ENCODE measurements around the gene UBE2E1. TPM values are rescaled to one million over a fixed set of nuclear protein-coding genes. Genes with fewer than 3 reads are reported as not detected.
A peak's percentile ranks its signal among the peaks of the same experiment; 100 is the strongest.
"Not testable (repeated sequence)": the region's sequence is repeated elsewhere in the genome, so short reads cannot be mapped to it uniquely, and the experiment has no call there.

Gene UBE2E1
- total RNA-seq, 6 experiments from 2014 or later = 75.6 to 93.8 (median 84.2) TPM

DNA sequence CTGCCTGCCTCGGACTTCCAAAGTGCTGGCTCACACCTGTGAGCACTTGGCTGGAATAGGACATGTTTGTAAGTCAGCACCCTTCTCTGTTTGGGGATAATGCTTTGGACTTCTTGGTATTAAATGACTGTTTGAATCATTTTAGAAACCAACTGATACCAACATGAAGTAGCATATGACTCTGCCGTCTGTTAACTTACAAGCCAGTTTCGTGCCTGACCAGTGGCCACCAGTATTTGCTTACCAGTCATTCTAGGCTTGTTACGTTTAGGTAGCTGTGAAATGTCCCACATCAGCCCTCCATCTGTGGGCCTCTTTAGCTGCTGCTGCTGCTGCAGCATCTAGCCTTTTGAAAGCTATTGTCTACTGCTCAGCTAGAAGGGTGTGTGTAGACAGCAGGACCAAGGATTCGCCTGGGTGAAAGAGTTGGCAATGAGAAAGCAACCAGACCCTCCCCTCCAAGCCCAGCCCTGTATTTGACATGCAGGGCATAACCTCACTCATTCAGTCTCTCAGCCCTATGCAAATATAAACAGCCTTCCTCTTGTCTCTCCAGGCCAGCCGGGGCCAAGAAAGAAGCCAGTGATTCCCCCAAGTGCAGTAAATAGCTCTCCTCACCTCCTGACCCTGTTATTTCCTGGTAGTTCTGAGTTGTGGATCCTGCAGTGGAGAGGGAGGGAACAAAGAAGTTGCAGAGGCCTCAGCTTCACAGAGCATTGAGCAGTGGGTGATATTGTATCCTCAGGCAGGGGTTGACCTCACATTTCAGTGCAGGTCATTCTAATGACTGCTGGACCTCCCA, 60.0 kb downstream of the UBE2E1 start:
- TF ChIP-seq CTCF (IDR thresholded peaks at IDR 0.05) = no peak
- H3K27me3 Mint-ChIP-seq (ENCODE audit: insufficient read depth) = peaks cover 1% of the 10 kb centered on the region; the same call in 1 of the 2 replicates
- no peak overlapping the region for H3K4me3 Mint-ChIP-seq
- peaks cover 14% of the 10 kb centered on the region; the same call in 1 of the 2 replicates for H3K36me3 Mint-ChIP-seq (ENCODE audit: low read depth)
- no peaks in the 10 kb centered on the region for H3K9me3 Mint-ChIP-seq
- H3K4me1 Mint-ChIP-seq (ENCODE audit: low read depth) = peaks cover 66% of the 10 kb centered on the region
- H3K27ac Mint-ChIP-seq = peak overlapping the region; percentile 39; the same call in 1 of the 2 replicates
- DNase-seq = peak; percentile 4

DNA sequence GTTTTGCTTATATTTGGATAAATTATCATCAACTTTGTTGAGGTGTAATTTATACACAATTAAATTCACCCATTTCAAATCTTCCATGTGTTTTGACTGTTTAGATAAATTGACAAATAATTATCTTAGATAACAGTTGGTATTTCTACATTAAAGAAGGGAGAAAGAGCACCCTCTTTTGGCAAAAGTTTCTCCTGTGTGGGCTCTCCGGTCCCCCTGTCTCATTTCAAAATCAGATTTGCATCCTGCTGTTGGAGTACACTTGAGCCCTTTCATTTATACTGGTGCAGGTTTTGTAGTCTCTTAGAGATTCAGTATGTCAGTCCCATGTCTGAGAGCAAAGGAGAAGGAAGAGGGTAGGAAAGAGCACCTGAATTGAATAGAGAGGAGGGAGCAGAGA, 61.6 kb downstream of the UBE2E1 start:
- peak; percentile 35; the same call in 1 of the 2 replicates for TF ChIP-seq CTCF (IDR thresholded peaks at IDR 0.05)
- no peaks in the 10 kb centered on the region for H3K9me3 Mint-ChIP-seq

GRCh38 chr3:23867838-23868237, 62.1 kb downstream of the UBE2E1 start:
- Mint-ChIP-seq H3K4me3 (no peak overlapping the region), H3K27ac (peak overlapping the region; percentile 34; the same call in 1 of the 2 replicates), H3K36me3 (ENCODE audit: low read depth) (peaks cover 10% of the 10 kb centered on the region; the same call in 1 of the 2 replicates), H3K27me3 (ENCODE audit: insufficient read depth) (no peaks in the 10 kb centered on the region), H3K4me1 (ENCODE audit: low read depth) (peaks cover 57% of the 10 kb centered on the region), H3K9me3 (no peaks in the 10 kb centered on the region)
- no peak for DNase-seq
- TF ChIP-seq CTCF (IDR thresholded peaks at IDR 0.05) = no peak

More for the DNA sequence above, 61.6 kb downstream of the UBE2E1 start:
- peaks cover 10% of the 10 kb centered on the region; the same call in 1 of the 2 replicates for H3K36me3 Mint-ChIP-seq (ENCODE audit: low read depth)
- no peak for DNase-seq
- no peak overlapping the region for H3K27ac Mint-ChIP-seq
- peaks cover 62% of the 10 kb centered on the region for H3K4me1 Mint-ChIP-seq (ENCODE audit: low read depth)
- H3K4me3 Mint-ChIP-seq = no peak overlapping the region
- H3K27me3 Mint-ChIP-seq (ENCODE audit: insufficient read depth) = no peaks in the 10 kb centered on the region

DNA sequence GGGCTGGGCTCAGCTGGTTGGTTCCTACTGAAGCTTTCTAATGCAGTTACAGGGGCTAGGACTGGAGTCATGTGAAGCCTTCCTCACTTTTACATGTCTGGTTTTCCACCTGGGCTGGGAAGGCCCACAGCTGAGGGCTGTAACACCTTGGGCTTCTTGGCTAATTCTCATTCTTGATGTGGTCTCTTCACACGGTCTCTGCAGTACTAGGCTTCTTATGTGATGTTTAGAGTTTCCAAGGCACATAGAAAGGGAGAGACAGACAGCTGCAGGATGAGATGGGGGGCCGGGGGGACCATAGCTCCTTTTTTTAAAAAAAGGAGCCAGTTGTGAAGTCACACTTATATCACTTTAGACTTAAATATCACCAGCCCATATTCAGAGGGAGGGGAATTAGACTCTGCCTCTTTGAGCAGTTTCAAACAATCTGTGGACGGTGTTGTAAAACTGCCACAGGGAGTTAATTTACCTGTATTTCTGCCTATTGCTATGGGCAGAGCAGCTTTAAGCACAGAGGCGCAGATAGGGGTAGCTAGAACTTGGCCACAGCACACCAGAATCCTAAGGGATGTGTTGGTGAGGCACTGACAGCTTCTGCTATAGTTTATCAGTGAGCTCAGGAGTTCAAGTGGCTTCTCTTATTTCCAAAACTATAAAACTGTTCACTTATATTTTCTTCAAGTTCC, 64.4 kb downstream of the UBE2E1 start:
- H3K27ac Mint-ChIP-seq = no peak overlapping the region
- no peak overlapping the region for H3K4me3 Mint-ChIP-seq

GRCh38 chr3:23870663-23871043, 64.9 kb downstream of the UBE2E1 start:
- not testable (repeated sequence) for H3K9me3 Mint-ChIP-seq; H3K27ac Mint-ChIP-seq; H3K36me3 Mint-ChIP-seq (ENCODE audit: low read depth); H3K27me3 Mint-ChIP-seq (ENCODE audit: insufficient read depth); DNase-seq; H3K4me3 Mint-ChIP-seq
- H3K4me1 Mint-ChIP-seq (ENCODE audit: low read depth) = peaks cover 54% of the 10 kb centered on the region

More for the DNA sequence above, 64.4 kb downstream of the UBE2E1 start:
- Mint-ChIP-seq H3K36me3 (ENCODE audit: low read depth) (no peaks in the 10 kb centered on the region), H3K27me3 (ENCODE audit: insufficient read depth) (no peaks in the 10 kb centered on the region), H3K9me3 (no peaks in the 10 kb centered on the region), H3K4me1 (ENCODE audit: low read depth) (peaks cover 54% of the 10 kb centered on the region)
- no peak for TF ChIP-seq CTCF (IDR thresholded peaks at IDR 0.05)
- DNase-seq = no peak

DNA sequence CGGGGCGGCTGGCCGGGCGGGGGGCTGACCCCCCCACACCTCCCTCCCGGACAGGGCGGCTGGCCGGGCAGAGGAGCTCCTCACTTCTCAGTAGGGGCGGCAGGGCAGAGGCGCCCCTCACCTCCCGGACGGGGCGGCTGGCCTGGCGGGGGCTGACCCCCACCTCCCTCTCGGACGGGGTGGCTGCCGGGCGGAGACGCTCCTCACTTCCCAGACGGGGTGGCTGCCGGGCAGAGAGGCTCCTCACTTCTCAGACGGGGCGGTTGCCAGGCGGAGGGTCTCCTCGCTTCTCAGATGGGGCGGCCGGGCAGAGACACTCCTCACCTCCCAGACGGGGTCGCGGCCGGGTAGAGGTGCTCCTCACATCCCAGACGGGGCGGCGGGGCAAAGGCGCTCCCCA, 65.6 kb downstream of the UBE2E1 start:
- H3K36me3 Mint-ChIP-seq (ENCODE audit: low read depth); H3K27me3 Mint-ChIP-seq (ENCODE audit: insufficient read depth); H3K9me3 Mint-ChIP-seq: not testable (repeated sequence)

More for the DNA sequence above, 65.6 kb downstream of the UBE2E1 start:
- not testable (repeated sequence) for H3K4me3 Mint-ChIP-seq, H3K27ac Mint-ChIP-seq, DNase-seq
- peaks cover 53% of the 10 kb centered on the region for H3K4me1 Mint-ChIP-seq (ENCODE audit: low read depth)
